ENCODE results near the gene CCDC3. TPM values are rescaled to one million over a fixed set of nuclear protein-coding genes. Genes with fewer than 3 reads are reported as not detected.

The CCDC3 gene
- total RNA-seq = 86.0 TPM

DNA sequence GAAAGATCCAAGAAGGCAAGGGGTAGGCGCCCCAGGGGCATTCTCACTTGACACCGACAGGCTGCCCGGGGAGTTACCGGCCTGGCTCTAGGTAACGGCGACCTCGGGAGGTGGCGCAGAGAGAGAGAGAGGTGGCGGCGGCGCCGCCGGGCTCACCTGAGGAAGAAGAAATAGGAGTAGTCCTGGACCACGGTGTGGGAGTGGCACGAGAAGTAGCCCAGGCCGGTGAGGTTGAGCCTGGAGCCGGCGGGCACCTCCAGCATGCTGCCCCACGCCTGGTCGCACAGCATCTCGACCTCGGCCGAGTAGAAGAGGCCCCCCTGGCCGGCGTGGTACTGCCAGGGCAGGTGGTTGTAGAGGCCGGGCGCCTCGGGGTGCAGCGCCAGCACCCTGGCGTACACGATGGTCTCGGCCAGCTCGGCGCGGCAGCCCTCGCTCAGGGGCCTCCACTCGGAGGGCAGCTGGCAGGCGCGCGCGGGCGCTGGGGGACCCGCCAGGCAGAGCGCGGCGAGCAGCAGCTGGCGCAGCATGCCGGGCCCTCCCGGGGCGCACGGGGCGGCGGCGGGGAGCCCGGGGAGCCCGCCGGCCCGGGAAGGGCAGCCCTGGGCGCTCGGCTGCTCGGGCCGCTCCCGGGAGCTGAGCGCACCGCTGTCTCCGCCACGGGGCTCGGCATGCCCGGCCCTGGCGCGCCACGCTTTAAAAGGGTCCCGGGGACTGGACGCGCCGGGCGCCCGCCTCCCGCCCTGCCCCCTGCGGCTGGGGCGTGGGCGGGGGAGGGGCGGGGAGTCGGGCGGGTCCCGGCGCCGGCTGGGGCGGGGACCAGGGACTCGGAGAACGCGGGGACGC is at the start of gene CCDC3:
TSS of gene CCDC3 (minus strand) at position 673 of the 846 bp plus-strand sequence. CDS start at position 530, 143 bp downstream.
- DNase-seq (ENCODE audit: low spot score in 2 of 2) = peak in 1 of 2 donors; percentile 67
- no peaks in the 10 kb centered on the region for H3K9me3 ChIP-seq
- TF ChIP-seq, protein P1, sequence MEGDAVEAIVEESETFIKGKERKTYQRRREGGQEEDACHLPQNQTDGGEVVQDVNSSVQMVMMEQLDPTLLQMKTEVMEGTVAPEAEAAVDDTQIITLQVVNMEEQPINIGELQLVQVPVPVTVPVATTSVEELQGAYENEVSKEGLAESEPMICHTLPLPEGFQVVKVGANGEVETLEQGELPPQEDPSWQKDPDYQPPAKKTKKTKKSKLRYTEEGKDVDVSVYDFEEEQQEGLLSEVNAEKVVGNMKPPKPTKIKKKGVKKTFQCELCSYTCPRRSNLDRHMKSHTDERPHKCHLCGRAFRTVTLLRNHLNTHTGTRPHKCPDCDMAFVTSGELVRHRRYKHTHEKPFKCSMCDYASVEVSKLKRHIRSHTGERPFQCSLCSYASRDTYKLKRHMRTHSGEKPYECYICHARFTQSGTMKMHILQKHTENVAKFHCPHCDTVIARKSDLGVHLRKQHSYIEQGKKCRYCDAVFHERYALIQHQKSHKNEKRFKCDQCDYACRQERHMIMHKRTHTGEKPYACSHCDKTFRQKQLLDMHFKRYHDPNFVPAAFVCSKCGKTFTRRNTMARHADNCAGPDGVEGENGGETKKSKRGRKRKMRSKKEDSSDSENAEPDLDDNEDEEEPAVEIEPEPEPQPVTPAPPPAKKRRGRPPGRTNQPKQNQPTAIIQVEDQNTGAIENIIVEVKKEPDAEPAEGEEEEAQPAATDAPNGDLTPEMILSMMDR (IDR thresholded peaks at IDR 0.05) = no peak
- peak within 1 kb of the TSS; percentile 68 to 75 for H3K4me3 ChIP-seq
- intact Hi-C loops (cut with DNase I) = loop anchor here (1.0 to 5.0 kb wide), 3 partner anchors 96 to 279 kb away; no protein-coding TSS in a partner anchor
- H3K4me1 ChIP-seq = peaks cover 2 to 12% of the 10 kb centered on the region in 2 donors
- no peaks in the 10 kb centered on the region for H3K27me3 ChIP-seq
- peak within 1 kb of the TSS; percentile 70 to 81 for H3K27ac ChIP-seq
- H3K36me3 ChIP-seq = peaks cover 2 to 19% of the 10 kb centered on the region in 2 donors

DNA sequence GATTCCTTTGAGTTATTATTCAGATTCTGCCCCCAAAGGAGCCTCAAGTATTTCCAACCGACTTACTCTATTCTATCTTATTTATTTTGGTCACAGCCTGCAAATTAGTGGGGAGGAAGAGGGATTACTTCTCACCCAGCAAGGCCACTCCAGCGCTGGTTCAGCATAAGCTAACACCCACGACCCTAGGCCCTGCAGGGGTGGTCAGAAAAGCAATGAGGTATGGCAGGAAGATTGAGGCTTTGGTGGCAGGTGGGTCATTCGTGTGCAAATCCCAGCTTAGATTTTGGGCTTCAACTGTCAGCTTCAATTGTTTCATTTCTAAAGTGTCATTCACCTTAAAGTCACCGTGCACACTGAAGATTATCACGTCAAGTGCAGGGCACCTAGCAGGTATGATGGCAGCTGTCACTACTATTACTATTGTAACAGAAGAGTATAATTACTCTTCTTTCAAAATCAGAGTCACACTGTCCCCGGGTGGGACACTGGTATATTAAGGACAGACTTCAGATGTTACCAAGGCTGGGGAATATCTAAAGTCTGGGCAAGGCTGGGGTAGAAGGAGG is 49.7 kb upstream of the CCDC3 start:
- DNase-seq (ENCODE audit: low spot score in 2 of 2) = no peak
- Histone ChIP-seq H3K27me3 (no peaks in the 10 kb centered on the region), H3K4me1 (no peaks in the 10 kb centered on the region), H3K36me3 (no peaks in the 10 kb centered on the region), H3K27ac (no peak overlapping the region), H3K4me3 (no peak overlapping the region), H3K9me3 (no peaks in the 10 kb centered on the region)
- intact Hi-C loops (cut with DNase I) = no loop called here
- TF ChIP-seq, protein P1 (IDR thresholded peaks at IDR 0.05) = no peak

DNA sequence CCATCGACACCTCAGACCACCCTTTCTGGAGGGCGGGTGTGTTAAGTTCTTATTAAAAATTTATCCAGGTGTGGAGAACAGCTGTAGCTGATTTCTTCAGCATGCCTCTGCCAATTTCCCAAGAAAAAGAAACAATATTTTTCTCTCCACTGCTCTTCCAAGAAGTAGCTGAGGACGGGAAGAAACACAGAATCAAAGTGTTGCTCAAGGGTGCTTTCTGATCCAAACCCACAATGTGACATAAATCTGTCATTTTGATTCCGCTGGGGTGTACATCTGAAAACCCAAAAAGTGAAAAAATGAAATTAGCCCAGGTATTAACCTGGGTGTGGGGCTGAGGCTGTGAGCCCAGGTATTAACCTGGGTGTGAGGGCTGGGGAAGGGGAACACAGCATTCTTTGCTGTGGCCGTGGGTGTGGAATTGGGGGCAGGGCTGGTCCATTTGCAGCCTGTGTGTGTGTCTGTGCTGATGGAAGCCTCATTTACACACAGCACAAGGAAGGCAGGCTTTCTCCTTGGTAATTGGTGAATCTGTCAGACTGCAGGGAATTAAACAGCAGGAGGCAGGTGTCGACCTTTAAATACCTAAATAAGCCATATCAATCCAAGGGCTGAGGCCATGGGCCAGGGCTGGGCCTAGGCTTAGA is 48.4 kb upstream of the CCDC3 start:
- Histone ChIP-seq H3K27ac (no peak overlapping the region), H3K4me1 (no peaks in the 10 kb centered on the region), H3K27me3 (no peaks in the 10 kb centered on the region), H3K9me3 (no peaks in the 10 kb centered on the region), H3K4me3 (no peak overlapping the region), H3K36me3 (no peaks in the 10 kb centered on the region)
- intact Hi-C loops (cut with DNase I) = no loop called here
- TF ChIP-seq, protein P1 (IDR thresholded peaks at IDR 0.05) = no peak
- DNase-seq (ENCODE audit: low spot score in 2 of 2) = no peak

DNA sequence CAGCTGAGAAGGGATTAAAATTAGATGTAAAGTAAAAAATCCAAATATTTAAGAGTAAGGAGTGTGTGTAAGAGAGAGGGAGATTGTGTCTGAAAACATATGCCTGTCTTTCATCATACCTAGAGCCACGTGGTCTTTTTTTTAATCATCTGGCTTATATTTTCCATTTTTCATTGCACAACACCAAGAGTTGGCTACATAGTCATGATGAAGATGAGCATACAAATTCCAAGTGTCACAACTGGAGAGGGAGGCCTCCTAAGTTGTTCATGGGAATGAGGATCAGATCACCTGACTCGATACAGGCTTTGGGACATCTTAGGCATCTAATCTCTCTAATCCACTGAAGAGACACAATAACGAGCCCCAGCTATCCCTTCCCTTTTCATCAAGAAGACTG is 47.2 kb upstream of the CCDC3 start:
- intact Hi-C loops (cut with DNase I) = no loop called here

DNA sequence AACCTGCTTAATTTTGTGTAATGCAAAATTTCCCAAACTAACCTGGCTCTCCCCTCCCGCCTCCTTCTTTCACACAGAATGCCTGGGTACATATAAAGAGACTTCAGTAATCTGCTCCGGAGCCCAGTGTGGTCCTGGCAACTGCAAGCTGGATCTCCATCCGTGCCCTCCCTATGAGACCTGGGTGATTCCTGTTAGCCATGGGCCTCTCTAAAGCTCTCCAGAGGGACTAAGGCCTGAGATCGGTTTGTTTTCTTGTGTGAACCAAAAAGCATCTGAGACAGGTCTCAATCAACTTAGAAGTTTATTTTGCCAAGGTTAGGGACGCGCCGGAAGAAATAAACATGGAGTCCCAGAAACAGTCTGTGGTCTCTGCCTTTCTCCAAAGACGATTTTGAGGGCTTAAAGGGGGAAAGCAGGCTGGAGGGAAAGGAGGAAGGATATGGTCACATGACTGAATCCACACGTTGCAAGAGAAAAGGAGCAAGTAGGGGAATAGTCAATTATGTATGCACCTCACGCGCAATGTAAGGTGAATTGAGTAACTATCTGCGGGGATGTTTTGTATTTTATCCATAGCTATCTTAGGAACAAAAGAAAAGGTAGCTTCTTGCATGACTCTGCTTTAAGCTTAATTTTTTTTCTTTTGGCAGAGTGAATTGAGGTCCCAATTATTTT is 46.2 kb upstream of the CCDC3 start:
- Histone ChIP-seq H3K9me3 (no peaks in the 10 kb centered on the region), H3K36me3 (no peaks in the 10 kb centered on the region), H3K4me3 (no peak overlapping the region), H3K27me3 (no peaks in the 10 kb centered on the region), H3K4me1 (no peaks in the 10 kb centered on the region), H3K27ac (no peak overlapping the region)
- no peak for DNase-seq (ENCODE audit: low spot score in 2 of 2)
- intact Hi-C loops (cut with DNase I) = no loop called here
- TF ChIP-seq, protein P1 (IDR thresholded peaks at IDR 0.05) = no peak

More for the DNA sequence above, 47.2 kb upstream of the CCDC3 start:
- Histone ChIP-seq H3K36me3 (no peaks in the 10 kb centered on the region), H3K9me3 (no peaks in the 10 kb centered on the region), H3K27ac (no peak overlapping the region), H3K4me3 (no peak overlapping the region), H3K27me3 (no peaks in the 10 kb centered on the region), H3K4me1 (no peaks in the 10 kb centered on the region)
- TF ChIP-seq, protein P1 (IDR thresholded peaks at IDR 0.05) = no peak
- DNase-seq (ENCODE audit: low spot score in 2 of 2) = no peak
